ENCODE results near the gene TWIST2.

DNA sequence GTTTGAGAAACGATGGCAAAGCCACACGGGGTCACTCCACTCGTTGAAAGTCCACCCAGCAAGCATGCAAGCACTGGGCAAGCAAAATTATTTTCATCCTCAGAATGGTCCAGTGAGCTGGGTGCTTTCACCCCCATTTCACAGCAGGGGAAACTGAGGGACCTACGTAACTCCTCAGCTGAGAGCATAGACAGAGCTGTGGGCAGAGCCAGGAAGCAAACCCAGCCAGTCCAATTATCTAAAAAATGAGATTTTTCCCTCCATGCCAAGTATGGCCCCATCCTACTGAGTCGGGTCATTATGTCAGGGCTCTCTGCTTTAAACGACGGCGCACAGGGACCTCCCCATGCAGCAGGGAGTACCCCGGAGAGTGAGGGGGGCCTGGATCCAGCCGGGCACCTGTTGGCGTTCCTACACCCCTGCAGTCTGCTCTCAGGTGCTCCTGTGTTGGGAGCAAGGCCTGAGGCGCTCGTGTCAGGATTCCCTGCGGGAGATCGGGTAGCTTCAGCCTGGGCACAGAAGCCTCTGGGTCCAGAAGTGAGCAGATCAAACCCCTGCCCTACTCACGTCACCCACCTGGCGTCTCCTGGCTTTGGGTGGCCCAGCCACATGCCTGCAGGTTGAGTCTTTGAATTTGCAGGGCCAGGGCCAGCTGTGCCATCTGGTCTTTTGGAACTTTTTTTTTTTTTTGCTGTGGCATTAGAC lies 17.3 kb downstream of the TWIST2 start:
- TF ChIP-seq, protein P1, sequence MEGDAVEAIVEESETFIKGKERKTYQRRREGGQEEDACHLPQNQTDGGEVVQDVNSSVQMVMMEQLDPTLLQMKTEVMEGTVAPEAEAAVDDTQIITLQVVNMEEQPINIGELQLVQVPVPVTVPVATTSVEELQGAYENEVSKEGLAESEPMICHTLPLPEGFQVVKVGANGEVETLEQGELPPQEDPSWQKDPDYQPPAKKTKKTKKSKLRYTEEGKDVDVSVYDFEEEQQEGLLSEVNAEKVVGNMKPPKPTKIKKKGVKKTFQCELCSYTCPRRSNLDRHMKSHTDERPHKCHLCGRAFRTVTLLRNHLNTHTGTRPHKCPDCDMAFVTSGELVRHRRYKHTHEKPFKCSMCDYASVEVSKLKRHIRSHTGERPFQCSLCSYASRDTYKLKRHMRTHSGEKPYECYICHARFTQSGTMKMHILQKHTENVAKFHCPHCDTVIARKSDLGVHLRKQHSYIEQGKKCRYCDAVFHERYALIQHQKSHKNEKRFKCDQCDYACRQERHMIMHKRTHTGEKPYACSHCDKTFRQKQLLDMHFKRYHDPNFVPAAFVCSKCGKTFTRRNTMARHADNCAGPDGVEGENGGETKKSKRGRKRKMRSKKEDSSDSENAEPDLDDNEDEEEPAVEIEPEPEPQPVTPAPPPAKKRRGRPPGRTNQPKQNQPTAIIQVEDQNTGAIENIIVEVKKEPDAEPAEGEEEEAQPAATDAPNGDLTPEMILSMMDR (IDR thresholded peaks at IDR 0.05) = no peak
- no peak for TF ChIP-seq EP300 (IDR thresholded peaks at IDR 0.05)

Measured in esophagus muscularis mucosa (tissue), 3 donors.